ENCODE data around the gene TIMP3.

TIMP3 gene

GRCh38 chr22:32811788-32812545 is 10.5 kb downstream of the TIMP3 start:
- Histone ChIP-seq H3K27ac (ENCODE audit: poor library complexity, severe bottlenecking) (no peak overlapping the region), H3K4me3 (ENCODE audit: severe bottlenecking) (no peak overlapping the region), H3K27me3 (ENCODE audit: insufficient read depth, poor library complexity, severe bottlenecking) (no peaks in the 10 kb centered on the region), H3K9me3 (ENCODE audit: severe bottlenecking) (no peaks in the 10 kb centered on the region), H3K36me3 (ENCODE audit: low read depth) (no peaks in the 10 kb centered on the region), H3K4me1 (ENCODE audit: insufficient read depth, poor library complexity, severe bottlenecking) (peaks cover 11% of the 10 kb centered on the region)
- ATAC-seq (ENCODE audit: low read depth) (no peak), DNase-seq (ENCODE audit: low spot score) (no peak)
- TF ChIP-seq CTCF (IDR thresholded peaks at IDR 0.05; ENCODE audit: poor library complexity, severe bottlenecking), result no peak

- H3K36me3 ChIP-seq (ENCODE audit: low read depth), result no peaks in the 10 kb centered on the region
- no peak for ATAC-seq (ENCODE audit: low read depth)
- H3K4me1 ChIP-seq (ENCODE audit: insufficient read depth, poor library complexity, severe bottlenecking), result peaks cover 11% of the 10 kb centered on the region
- no peaks in the 10 kb centered on the region for H3K27me3 ChIP-seq (ENCODE audit: insufficient read depth, poor library complexity, severe bottlenecking)
- no peak for TF ChIP-seq CTCF (IDR thresholded peaks at IDR 0.05; ENCODE audit: poor library complexity, severe bottlenecking)
- DNase-seq (ENCODE audit: low spot score), result no peak
- no peak overlapping the region for H3K4me3 ChIP-seq (ENCODE audit: severe bottlenecking)
- H3K27ac ChIP-seq (ENCODE audit: poor library complexity, severe bottlenecking), result no peak overlapping the region
- no peaks in the 10 kb centered on the region for H3K9me3 ChIP-seq (ENCODE audit: severe bottlenecking)
Measured at GRCh38 chr22:32814285-32814860, 12.9 kb downstream of the TIMP3 start.

- H3K4me1 ChIP-seq (ENCODE audit: insufficient read depth, poor library complexity, severe bottlenecking), result peaks cover 10% of the 10 kb centered on the region
- no peaks in the 10 kb centered on the region for H3K27me3 ChIP-seq (ENCODE audit: insufficient read depth, poor library complexity, severe bottlenecking)
- H3K9me3 ChIP-seq (ENCODE audit: severe bottlenecking), result no peaks in the 10 kb centered on the region
- TF ChIP-seq CTCF (IDR thresholded peaks at IDR 0.05; ENCODE audit: poor library complexity, severe bottlenecking), result no peak
- H3K4me3 ChIP-seq (ENCODE audit: severe bottlenecking), result no peak overlapping the region
- no peak overlapping the region for H3K27ac ChIP-seq (ENCODE audit: poor library complexity, severe bottlenecking)
- no peaks in the 10 kb centered on the region for H3K36me3 ChIP-seq (ENCODE audit: low read depth)
- no peak for ATAC-seq (ENCODE audit: low read depth)
- no peak for DNase-seq (ENCODE audit: low spot score)
Measured at GRCh38 chr22:32815059-32815458, 13.6 kb downstream of the TIMP3 start.

GRCh38 chr22:32815943-32816342 is 14.4 kb downstream of the TIMP3 start:
- DNase-seq (ENCODE audit: low spot score) (no peak), ATAC-seq (ENCODE audit: low read depth) (no peak)
- peaks cover 8% of the 10 kb centered on the region for H3K4me1 ChIP-seq (ENCODE audit: insufficient read depth, poor library complexity, severe bottlenecking)
- H3K4me3 ChIP-seq (ENCODE audit: severe bottlenecking), result no peak overlapping the region
- no peak for TF ChIP-seq CTCF (IDR thresholded peaks at IDR 0.05; ENCODE audit: poor library complexity, severe bottlenecking)
- H3K9me3 ChIP-seq (ENCODE audit: severe bottlenecking), result no peaks in the 10 kb centered on the region
- H3K27me3 ChIP-seq (ENCODE audit: insufficient read depth, poor library complexity, severe bottlenecking), result no peaks in the 10 kb centered on the region
- no peak overlapping the region for H3K27ac ChIP-seq (ENCODE audit: poor library complexity, severe bottlenecking)
- no peaks in the 10 kb centered on the region for H3K36me3 ChIP-seq (ENCODE audit: low read depth)

Data from RWPE2 (cell line).